Stimulated activated CD4-positive, alpha-beta T cell treated with anti-CD3 and anti-CD28 coated beads, Interleukin-1b, Interleukin-23, amount 100 ng/mL, for 1 hour (primary cell): ENCODE data around the gene EML3.
"Not testable (repeated sequence)": the region's sequence is repeated elsewhere in the genome, so short reads cannot be mapped to it uniquely, and the experiment has no call there.

Experiments
- DNase-seq, 2 donors: peaks; one replicate each; pipeline ENCODE4 v3.0.0-alpha.2; 2020; ENCODE audit warnings: low read depth in 2 of 2

The EML3 gene

DNA sequence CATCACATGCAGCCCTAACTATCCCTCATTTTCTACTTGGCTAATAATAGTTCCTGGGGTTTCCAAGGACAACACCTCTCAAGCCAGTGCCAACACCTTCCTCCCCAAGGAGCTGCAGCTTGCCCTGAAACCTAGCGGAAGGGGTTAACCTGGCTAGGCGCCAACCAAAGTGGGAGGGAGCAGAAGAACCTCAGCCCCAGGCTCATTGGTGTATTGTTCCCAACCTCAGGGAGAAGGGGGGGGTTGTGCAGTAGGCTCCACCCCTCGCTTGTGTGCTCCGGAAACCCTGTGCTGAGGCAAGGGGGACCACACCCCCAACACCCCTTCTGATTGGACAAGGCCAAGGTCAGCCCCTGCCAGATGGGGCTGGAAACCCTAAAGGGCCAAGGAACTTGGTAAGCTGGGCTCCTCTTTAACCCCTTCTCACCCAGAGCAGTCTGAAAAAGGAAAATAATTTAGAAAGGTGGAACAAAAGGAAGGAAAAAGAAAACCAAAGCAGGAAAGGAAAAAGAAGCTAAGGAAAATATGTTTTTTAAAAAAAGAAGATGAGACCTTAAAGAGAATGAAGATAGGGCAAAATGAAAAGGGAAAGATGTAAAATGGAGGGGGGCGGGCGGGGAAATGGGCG is 13.4 kb downstream of the EML3 start:
- peak; percentile 87 to 93 for DNase-seq

DNA sequence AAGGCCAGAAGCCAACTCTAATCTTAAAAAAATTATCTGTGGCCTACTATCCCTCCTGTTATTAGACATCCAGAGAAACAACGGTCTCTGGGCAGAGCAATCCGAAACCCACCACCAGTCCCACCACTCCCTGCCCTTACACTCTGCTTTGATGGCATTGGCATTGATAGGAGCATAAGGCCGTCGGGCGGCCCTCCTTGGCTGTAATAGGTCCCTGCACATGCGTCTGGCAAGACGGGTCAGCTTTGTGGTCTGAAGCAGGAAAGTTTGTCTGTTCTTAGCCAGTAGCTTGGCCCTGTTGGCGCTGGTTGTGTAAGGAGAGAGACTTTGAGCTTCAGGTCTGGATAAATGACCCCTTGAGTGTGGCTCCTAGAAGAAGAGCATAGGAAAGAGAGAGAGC is 17.5 kb downstream of the EML3 start:
- DNase-seq: no peak

GRCh38 chr11:62593434-62594044 is 19.0 kb downstream of the EML3 start:
- peak; percentile 42 to 62 for DNase-seq

DNA sequence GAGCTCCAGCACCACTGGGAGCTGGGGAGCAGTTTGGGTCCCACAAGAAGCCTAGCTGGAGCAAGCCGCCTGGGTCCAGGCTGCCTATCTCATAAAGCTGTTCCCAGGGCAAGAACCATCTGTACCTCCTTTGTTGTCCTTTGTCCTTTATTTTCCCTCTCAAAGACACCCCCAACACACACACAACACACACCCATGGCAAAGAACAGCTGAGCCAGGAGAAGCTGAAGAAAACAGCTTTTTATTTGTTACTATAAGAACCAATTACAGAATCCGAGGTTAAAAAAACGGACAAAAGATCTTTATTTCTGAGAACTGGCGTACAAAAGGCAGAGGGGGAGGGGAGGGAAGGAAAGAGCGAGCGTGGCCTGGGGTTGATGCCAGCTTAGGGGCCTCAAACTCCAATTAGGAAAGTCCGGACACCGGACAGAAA is 19.6 kb downstream of the EML3 start:
- DNase-seq: no peak

DNA sequence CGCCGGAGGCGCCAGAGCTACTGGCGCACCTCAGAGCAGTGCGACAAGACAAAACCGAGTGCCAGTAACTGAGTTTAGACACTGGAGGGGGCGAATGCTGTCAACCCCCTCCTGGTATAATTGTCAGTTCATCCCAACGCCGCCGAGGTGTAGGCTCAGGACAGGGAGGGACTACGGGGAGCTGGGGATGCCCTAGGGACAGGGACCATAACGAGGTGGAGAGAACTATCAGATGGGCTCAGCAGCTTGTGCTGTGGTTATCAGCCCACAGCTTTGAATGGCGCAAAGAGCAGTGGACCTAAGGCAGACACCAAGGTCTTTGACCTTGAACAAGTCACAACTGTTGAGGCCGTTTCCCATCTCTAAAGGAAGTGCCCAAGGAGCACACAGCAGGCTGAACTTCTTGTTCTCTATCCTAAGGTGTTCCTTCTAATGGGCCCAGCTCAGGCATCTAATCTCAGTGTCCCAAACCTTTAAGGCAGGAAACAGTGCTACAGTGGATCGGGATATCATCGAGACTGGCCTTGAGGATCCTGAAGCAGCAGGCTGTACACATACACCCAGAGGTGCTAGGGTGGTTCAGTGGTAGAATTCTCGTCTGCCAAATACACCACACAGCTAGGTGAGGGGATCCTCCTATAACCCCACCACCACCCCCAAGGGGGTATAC is 20.3 kb downstream of the EML3 start:
- DNase-seq: no peak

- peak; percentile 85 to 90 for DNase-seq
Observed at GRCh38 chr11:62591448-62592145, 21.0 kb downstream of the EML3 start, which contains the start of gene TUT1. TSS of gene TUT1 (minus strand) at chr11:62591523. CDS start at chr11:62591485, 38 bp downstream.

- no peak for DNase-seq
Observed at GRCh38 chr11:62588966-62589637, 23.5 kb downstream of the EML3 start.

GRCh38 chr11:62585356-62585755 is 27.2 kb downstream of the EML3 start:
- DNase-seq: not testable (repeated sequence)

DNA sequence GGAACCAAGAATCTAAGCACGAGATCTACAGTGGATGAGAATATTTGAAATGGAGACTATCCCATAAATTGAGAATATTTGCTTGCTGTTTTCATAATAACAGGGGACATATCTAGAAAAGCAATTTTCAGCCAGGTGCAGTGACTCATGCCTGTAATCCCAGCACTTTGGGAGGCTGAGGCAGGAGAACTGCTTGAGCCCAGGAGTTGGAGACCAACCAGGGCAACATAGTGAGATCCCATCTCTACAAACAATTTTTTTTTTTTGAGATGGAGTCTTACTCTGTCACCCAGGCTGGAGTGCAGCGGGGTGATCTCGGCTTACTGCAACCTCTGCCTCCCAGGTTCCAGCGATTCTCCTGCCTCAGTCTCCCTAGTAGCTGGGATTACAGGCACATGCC is 30.8 kb downstream of the EML3 start:
- not testable (repeated sequence) for DNase-seq

DNA sequence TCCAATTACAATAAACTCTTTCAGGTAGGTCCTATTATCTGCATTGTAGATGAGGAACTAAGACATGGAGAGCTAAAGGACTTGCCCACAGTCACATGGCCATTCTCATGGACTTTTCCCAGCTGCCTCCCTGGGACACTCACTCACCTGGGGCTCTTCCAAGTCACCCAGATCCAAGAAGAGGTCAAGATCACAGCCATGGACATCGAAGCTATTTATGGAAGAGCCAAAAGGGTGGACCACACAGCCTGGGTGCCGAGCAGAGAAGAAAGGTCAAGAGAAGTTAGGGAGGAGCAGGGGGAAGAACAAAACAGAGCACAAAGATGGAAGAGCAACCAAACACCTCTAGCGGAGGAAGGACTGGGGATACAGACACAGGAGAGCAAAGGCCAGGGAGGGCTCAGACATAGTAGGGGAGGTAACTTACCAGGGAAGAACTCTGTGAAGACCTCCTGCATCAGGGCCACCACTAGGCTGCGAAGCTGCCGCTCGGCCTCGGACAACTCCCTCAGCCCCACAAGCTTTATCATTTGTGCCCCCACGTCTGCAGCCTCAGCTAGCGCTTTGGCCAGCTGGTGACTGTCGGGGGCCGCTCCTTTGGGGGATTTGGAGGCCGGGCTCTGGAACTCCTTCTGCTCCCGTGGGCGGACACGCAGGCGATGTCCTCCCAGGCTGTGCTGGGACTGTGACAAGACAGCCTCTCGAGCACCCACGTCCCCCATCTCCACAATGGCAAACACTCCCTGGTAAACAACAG is 31.4 kb downstream of the EML3 start:
- DNase-seq: no peak

DNA sequence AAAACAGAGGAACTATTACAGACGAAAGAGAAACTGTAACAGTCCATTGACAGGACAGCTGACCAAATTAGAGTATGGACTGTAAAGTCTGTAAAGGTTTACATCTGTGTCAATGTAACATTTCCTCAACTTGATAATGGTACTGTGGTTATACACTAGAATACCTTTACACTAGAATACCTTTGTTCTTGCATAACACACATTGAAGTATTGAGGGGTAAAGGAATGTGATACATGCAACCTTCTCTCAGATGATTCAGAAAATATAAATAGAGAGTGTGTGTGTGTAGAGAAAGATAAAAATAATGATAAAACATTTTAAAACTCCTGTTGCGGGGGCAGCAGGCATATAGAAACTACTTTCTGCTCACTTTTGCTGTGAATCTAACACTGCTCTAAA is 33.3 kb downstream of the EML3 start:
- DNase-seq: no peak

- DNase-seq: no peak
Observed at GRCh38 chr11:62578541-62578940, 34.0 kb downstream of the EML3 start.

- DNase-seq: no peak
Observed at GRCh38 chr11:62577046-62577714, 35.4 kb downstream of the EML3 start.

DNA sequence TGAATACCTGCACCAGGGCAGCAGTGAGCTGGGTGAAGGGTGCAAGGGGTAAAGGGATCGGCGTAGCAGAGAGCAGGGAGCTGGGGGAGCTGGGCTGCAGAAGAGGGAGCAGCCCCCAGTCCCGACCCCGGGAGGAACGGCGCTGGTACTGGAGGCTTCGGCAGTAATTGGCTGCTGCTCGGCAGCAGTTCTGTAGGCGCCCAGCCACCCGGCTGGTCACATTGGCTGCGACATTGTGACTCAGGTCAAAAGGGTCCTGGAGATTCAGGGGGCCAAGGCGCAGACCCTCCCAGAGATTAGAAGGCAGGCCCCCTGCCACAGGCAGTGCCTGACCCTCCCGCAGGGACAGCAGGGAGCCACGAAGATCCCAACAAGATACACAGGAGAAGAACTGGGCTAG is 36.7 kb downstream of the EML3 start:
- DNase-seq: no peak

DNA sequence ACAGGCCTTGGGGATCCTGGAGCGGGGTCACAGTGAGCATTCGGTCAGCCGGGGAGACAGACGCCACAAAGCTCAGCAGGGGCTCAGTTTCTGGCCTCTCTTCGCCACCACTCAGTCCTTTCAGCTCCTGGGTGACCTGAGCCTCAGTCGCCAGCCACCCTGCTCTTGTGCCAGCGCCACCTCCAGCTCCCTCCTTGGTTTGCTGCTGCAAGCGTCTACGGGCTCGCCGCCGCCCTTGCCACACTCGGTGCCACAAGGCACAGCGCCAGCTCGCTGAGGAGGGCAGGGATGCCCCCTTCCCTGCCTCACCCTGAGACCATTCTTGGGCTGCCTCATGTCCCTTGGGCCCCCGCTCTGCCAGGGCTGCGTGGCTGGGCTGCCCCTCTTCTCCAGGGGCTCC is 37.4 kb downstream of the EML3 start:
- no peak for DNase-seq

DNA sequence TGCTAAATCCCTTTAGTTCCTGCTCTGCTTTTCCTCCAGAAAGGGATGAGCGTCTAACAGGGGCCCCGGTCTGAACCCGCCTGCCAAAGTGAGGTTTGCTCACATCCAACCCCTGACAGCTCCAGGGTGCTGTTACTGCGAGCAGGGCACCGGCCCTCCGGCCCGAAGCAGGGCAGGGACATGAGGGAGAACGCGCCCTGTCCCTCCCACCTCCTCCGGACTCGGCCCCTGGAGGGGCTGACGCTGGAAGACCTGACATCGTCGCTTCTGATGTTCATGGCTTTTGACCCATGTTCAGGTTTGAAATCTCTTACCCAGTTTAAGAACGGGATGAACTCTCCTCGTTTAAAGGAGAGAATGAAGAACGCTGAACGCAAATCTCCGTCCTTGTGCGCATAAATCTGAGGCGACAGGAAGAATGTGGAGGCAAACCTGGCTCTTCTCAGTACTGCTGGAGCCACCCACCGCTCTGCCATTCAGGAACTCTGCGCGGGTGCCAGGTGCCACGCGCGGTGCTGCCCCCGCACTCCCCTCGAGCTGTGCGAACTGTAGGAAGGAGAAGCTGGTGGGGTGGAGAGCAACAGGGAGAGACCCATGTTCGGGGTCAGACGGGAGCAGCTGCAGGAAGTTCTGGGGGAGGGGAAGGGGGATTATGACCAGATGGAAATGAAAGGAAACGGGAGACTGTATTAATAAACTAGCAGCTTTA is 38.1 kb downstream of the EML3 start:
- DNase-seq: no peak

DNA sequence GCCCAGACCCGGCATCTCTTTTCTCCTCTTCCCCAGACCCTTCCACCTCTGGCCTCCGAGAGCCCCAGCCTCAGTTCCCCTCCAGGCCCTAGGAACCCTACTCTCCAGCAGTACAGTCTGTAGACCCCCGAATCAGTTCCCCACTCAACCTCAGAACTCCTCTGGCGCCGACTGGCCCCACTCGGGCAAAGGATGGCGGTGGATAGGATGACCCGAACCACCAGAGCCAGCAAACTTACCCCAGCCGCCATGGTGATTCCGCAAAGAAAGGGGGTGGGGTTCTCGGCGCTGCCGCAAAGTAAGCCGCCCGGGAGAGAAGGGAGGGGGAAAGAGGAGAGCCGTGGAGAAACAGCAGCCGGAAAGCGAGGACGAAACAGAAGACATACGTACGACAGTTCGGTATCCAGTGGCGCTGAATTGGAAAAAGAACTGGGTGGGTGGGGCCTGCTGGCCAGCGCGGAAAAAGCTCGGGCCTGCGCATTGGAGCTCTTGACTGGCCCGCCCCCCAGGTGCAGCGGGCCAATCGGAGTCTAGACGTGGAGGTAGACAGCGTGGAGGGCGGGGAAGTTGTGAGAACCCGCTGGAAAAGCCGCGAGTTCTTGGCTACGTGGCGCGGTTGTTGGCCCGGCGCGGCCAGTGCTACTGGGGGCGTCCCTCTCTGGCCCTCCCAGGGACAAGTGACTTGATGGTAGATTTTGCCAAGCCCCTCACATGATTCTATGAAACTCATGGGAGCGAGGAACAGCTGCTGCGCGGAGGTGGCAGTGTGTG is 38.8 kb downstream of the EML3 start, which contains the start of gene EEF1G:
Gene EEF1G (minus strand): TSS at position 300 of the 771 bp plus-strand sequence. CDS start 49 bp downstream, at position 251.
- peak; percentile 89 to 95 for DNase-seq

DNA sequence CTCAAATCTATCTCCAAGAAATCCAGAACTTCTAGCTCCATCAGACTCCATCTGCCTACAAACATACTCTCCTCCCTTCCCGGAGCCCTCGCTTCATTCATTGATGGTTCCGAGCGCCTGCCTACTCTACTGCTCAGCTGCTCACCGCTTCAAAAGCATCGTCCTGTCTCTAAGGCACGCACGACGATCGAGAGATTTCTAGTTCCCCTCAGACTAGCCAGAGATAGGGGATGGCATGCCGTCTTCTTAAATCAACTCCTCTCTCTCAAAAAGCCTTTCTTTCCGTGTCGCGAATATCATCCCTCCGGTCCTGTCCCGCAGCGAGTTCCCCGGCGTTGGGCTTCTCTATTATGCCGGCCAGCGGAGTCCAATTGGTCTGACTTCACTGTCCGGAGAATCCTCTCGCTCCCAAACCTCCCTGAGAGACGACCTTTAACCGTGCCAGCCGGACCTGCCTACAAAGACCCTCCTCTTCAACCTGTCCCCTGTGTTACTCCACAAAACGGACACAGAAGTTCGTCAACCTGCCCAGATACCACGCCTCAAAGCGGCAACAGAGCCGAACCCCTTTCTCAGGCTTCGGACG is 39.5 kb downstream of the EML3 start:
- no peak for DNase-seq

DNA sequence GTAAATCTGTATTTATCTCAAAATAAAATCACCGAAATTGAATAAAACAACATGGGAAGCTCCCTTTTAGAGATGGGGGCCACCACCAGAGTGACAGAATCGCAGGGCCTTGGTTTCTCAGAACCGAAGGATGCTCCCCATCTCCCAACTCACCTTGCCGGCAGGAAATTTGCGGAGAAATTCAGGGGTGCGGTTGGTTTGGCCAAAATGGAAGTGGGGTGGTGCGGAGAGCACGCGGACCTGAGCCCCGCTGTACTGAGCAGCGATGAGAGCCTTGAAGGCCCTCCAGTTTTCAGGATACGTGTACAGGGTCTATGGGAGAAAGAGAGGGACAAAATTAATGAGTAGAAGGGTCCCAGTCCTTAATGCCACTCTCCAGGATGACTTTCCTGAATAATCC is 40.1 kb downstream of the EML3 start:
- no peak for DNase-seq
